Measurements from ENCODE around the gene DHRS12.
A peak's percentile ranks its signal among the peaks of the same experiment; 100 is the strongest.

Gene DHRS12

GRCh38 chr13:51793570-51794271 is 10.2 kb downstream of the DHRS12 start:
- no peak overlapping the region for H3K4me3 ChIP-seq (ENCODE audit: severe bottlenecking)
- ATAC-seq (ENCODE audit: low read depth) (peak; percentile 94), DNase-seq (ENCODE audit: low spot score) (no peak)
- no peak for TF ChIP-seq CTCF (IDR thresholded peaks at IDR 0.05; ENCODE audit: poor library complexity, severe bottlenecking)
- peaks cover 7% of the 10 kb centered on the region for H3K4me1 ChIP-seq (ENCODE audit: insufficient read depth, poor library complexity, severe bottlenecking)
- peak overlapping the region; percentile 63 for H3K27ac ChIP-seq (ENCODE audit: poor library complexity, severe bottlenecking)
- H3K9me3 ChIP-seq (ENCODE audit: severe bottlenecking), result no peaks in the 10 kb centered on the region
- H3K36me3 ChIP-seq (ENCODE audit: low read depth), result no peaks in the 10 kb centered on the region
- H3K27me3 ChIP-seq (ENCODE audit: insufficient read depth, poor library complexity, severe bottlenecking), result no peaks in the 10 kb centered on the region

- Histone ChIP-seq H3K27me3 (ENCODE audit: insufficient read depth, poor library complexity, severe bottlenecking) (no peaks in the 10 kb centered on the region), H3K4me1 (ENCODE audit: insufficient read depth, poor library complexity, severe bottlenecking) (no peaks in the 10 kb centered on the region), H3K36me3 (ENCODE audit: low read depth) (no peaks in the 10 kb centered on the region), H3K9me3 (ENCODE audit: severe bottlenecking) (no peaks in the 10 kb centered on the region), H3K4me3 (ENCODE audit: severe bottlenecking) (no peak overlapping the region), H3K27ac (ENCODE audit: poor library complexity, severe bottlenecking) (no peak overlapping the region)
- no peak for DNase-seq (ENCODE audit: low spot score)
- no peak for ATAC-seq (ENCODE audit: low read depth)
- no peak for TF ChIP-seq CTCF (IDR thresholded peaks at IDR 0.05; ENCODE audit: poor library complexity, severe bottlenecking)
Measured at GRCh38 chr13:51786425-51787265, 17.3 kb downstream of the DHRS12 start.

GRCh38 chr13:51785712-51786424 is 18.1 kb downstream of the DHRS12 start:
- H3K27me3 ChIP-seq (ENCODE audit: insufficient read depth, poor library complexity, severe bottlenecking), result no peaks in the 10 kb centered on the region
- no peaks in the 10 kb centered on the region for H3K9me3 ChIP-seq (ENCODE audit: severe bottlenecking)
- H3K4me3 ChIP-seq (ENCODE audit: severe bottlenecking), result no peak overlapping the region
- H3K4me1 ChIP-seq (ENCODE audit: insufficient read depth, poor library complexity, severe bottlenecking), result no peaks in the 10 kb centered on the region
- H3K27ac ChIP-seq (ENCODE audit: poor library complexity, severe bottlenecking), result no peak overlapping the region
- DNase-seq (ENCODE audit: low spot score) (no peak), ATAC-seq (ENCODE audit: low read depth) (no peak)
- no peaks in the 10 kb centered on the region for H3K36me3 ChIP-seq (ENCODE audit: low read depth)
- no peak for TF ChIP-seq CTCF (IDR thresholded peaks at IDR 0.05; ENCODE audit: poor library complexity, severe bottlenecking)

- TF ChIP-seq CTCF (IDR thresholded peaks at IDR 0.05; ENCODE audit: poor library complexity, severe bottlenecking), result no peak
- Histone ChIP-seq H3K9me3 (ENCODE audit: severe bottlenecking) (no peaks in the 10 kb centered on the region), H3K4me1 (ENCODE audit: insufficient read depth, poor library complexity, severe bottlenecking) (no peaks in the 10 kb centered on the region), H3K27ac (ENCODE audit: poor library complexity, severe bottlenecking) (no peak overlapping the region), H3K27me3 (ENCODE audit: insufficient read depth, poor library complexity, severe bottlenecking) (no peaks in the 10 kb centered on the region), H3K36me3 (ENCODE audit: low read depth) (no peaks in the 10 kb centered on the region), H3K4me3 (ENCODE audit: severe bottlenecking) (no peak overlapping the region)
- DNase-seq (ENCODE audit: low spot score), result no peak
- no peak for ATAC-seq (ENCODE audit: low read depth)
Measured at GRCh38 chr13:51784097-51784496, 19.9 kb downstream of the DHRS12 start.

All from RWPE2 (cell line).